H9 (cell line): Measurements from ENCODE around the gene SLAMF7. TPM values are rescaled to one million over a fixed set of nuclear protein-coding genes. Genes with fewer than 3 reads are reported as not detected.

Source experiments
- DNase-seq: peaks from one replicate; pipeline ENCODE4 v3.0.0-alpha.2; 2017
- H2AFZ ChIP-seq: one replicate; pipeline ENCODE4 v1.6.1; 2013; ENCODE audit warnings: mild to moderate bottlenecking, low read length, control low read depth, moderate library complexity
- H2AK5ac ChIP-seq: 2 replicates; pipeline ENCODE4 v1.6.1; 2013; ENCODE audit warnings: low read length, control low read depth, mixed read lengths; ENCODE audit not compliant: insufficient read length
- H2BK120ac ChIP-seq: one replicate; pipeline ENCODE4 v1.6.1; 2013; ENCODE audit warnings: low read depth, mild to moderate bottlenecking, low read length, control low read depth, inconsistent platforms; ENCODE audit not compliant: poor library complexity, severe bottlenecking
- H2BK12ac ChIP-seq: 2 replicates; pipeline ENCODE4 v1.6.1; 2013; ENCODE audit warnings: low read length, control low read depth, mixed read lengths, low read depth; ENCODE audit not compliant: insufficient read length
- H2BK15ac ChIP-seq: 2 replicates; pipeline ENCODE4 v1.6.1; 2013; ENCODE audit warnings: low read depth, low read length, control low read depth
- H2BK20ac ChIP-seq: one replicate; pipeline ENCODE4 v1.6.1; 2013; ENCODE audit warnings: low read depth, mild to moderate bottlenecking, low read length, control low read depth, inconsistent platforms; ENCODE audit not compliant: poor library complexity, severe bottlenecking
- H2BK5ac ChIP-seq: 2 replicates; pipeline ENCODE4 v1.6.1; 2013; ENCODE audit warnings: low read length, control low read depth, mixed read lengths; ENCODE audit not compliant: insufficient read length
- H3K14ac ChIP-seq: 2 replicates; pipeline ENCODE4 v1.6.1; 2013; ENCODE audit warnings: low read length, control low read depth; ENCODE audit not compliant: insufficient read depth
- H3K18ac ChIP-seq: 2 replicates; pipeline ENCODE4 v1.6.1; 2013; ENCODE audit warnings: low read depth, mild to moderate bottlenecking, mixed read lengths, low read length, control low read depth; ENCODE audit not compliant: insufficient read length
- H3K23ac ChIP-seq: 2 replicates; pipeline ENCODE4 v1.6.1; 2013; ENCODE audit warnings: low read length, control low read depth, mixed read lengths, low read depth; ENCODE audit not compliant: insufficient read length
- H3K23me2 ChIP-seq: 2 replicates; pipeline ENCODE4 v1.6.1; 2013; ENCODE audit warnings: low read depth, mild to moderate bottlenecking, mixed read lengths, low read length, control low read depth; ENCODE audit not compliant: insufficient read length, poor library complexity, severe bottlenecking
- H3K27ac ChIP-seq: 2 replicates; pipeline ENCODE4 v1.5.1; 2013; ENCODE audit warnings: low read length, control low read depth, mixed read lengths, low read depth; ENCODE audit not compliant: insufficient read length
- H3K27me3 ChIP-seq: 2 replicates; pipeline ENCODE4 v1.6.1; 2013; ENCODE audit warnings: low read length, control low read depth, inconsistent platforms; ENCODE audit not compliant: insufficient read depth
- H3K4ac ChIP-seq: 2 replicates; pipeline ENCODE4 v1.6.1; 2013; ENCODE audit warnings: low read depth, mild to moderate bottlenecking, control low read depth, inconsistent platforms, low read length, moderate library complexity
- H3K4me1 ChIP-seq: 2 replicates; pipeline ENCODE4 v1.6.1; 2013; ENCODE audit warnings: low read length, control low read depth, inconsistent platforms; ENCODE audit not compliant: insufficient read depth
- H3K4me2 ChIP-seq: 2 replicates; pipeline ENCODE4 v1.6.1; 2013; ENCODE audit warnings: low read length, control low read depth, mixed read lengths; ENCODE audit not compliant: insufficient read length, insufficient read depth
- H3K56ac ChIP-seq: 2 replicates; pipeline ENCODE4 v1.6.1; 2013; ENCODE audit warnings: low read depth, mild to moderate bottlenecking, mixed read lengths, low read length, control low read depth; ENCODE audit not compliant: insufficient read length
- H3K79me1 ChIP-seq: 2 replicates; pipeline ENCODE4 v1.6.1; 2013; ENCODE audit warnings: low read depth, mild to moderate bottlenecking, moderate library complexity, low read length, control low read depth, inconsistent platforms; ENCODE audit not compliant: insufficient read depth, poor library complexity, severe bottlenecking
- H3K79me2 ChIP-seq: 2 replicates; pipeline ENCODE4 v1.6.1; 2013; ENCODE audit warnings: low read length, control low read depth, inconsistent platforms; ENCODE audit not compliant: insufficient read depth
- H3K9ac ChIP-seq: 2 replicates; pipeline ENCODE4 v1.6.1; 2013; ENCODE audit warnings: low read length, control low read depth, mixed read lengths; ENCODE audit not compliant: insufficient read length; ENCODE audit errors: extremely low read depth
- H3K9me3 ChIP-seq: one replicate; pipeline ENCODE4 v1.6.1; 2013; ENCODE audit warnings: low read depth, low read length, inconsistent platforms; ENCODE audit not compliant: control insufficient read depth
- H3T11ph ChIP-seq: one replicate; pipeline ENCODE4 v1.6.1; 2013; ENCODE audit warnings: mild to moderate bottlenecking, low read length, control low read depth, inconsistent platforms
- H4K20me1 ChIP-seq: one replicate; pipeline ENCODE4 v1.6.1; 2013; ENCODE audit not compliant: control insufficient read depth, insufficient read length, insufficient read depth
- H4K5ac ChIP-seq: 2 replicates; pipeline ENCODE4 v1.6.1; 2013; ENCODE audit warnings: low read depth, mild to moderate bottlenecking, mixed read lengths, low read length, control low read depth; ENCODE audit not compliant: insufficient read length
- H4K8ac ChIP-seq: replicated peaks from 2 replicates; pipeline ENCODE4 v1.6.1; 2013; ENCODE audit warnings: low read length, control low read depth, mixed read lengths, low read depth; ENCODE audit not compliant: insufficient read length
- H4K91ac ChIP-seq: 2 replicates; pipeline ENCODE4 v1.6.1; 2013; ENCODE audit warnings: low read depth, mild to moderate bottlenecking, moderate library complexity, mixed read lengths, low read length, control low read depth; ENCODE audit not compliant: insufficient read length
- H3K27ac Mint-ChIP-seq, 3 experiments: 2 replicates in 2 of 3; 3 replicates in 1 of 3; pipeline ENCODE4 v1.8.0; 2020 to 2021; ENCODE audit warnings: mixed read lengths in 3 of 3, mild to moderate bottlenecking in 1 of 3, moderate library complexity in 1 of 3
- H3K27me3 Mint-ChIP-seq: 2 replicates; pipeline ENCODE4 v1.8.0; 2021; ENCODE audit warnings: low read depth, mild to moderate bottlenecking, moderate library complexity, mixed read lengths
- H3K36me3 Mint-ChIP-seq, 3 experiments: 2 replicates in 2 of 3; 3 replicates in 1 of 3; pipeline ENCODE4 v1.8.0; 2020 to 2021; ENCODE audit warnings: low read depth in 3 of 3, mixed read lengths in 3 of 3; ENCODE audit not compliant: insufficient read depth in 1 of 3
- H3K4me1 Mint-ChIP-seq, 2 experiments: 2 replicates each; pipeline ENCODE4 v1.8.0; 2020; ENCODE audit warnings: mixed read lengths in 2 of 2
- H3K4me3 Mint-ChIP-seq, 2 experiments: 2 replicates in 1 of 2; 3 replicates in 1 of 2; pipeline ENCODE4 v1.8.0; 2020 to 2021; ENCODE audit warnings: mild to moderate bottlenecking in 2 of 2, mixed read lengths in 2 of 2, moderate library complexity in 1 of 2
- H3K9me3 Mint-ChIP-seq, 2 experiments: 2 replicates in 1 of 2; 3 replicates in 1 of 2; pipeline ENCODE4 v1.8.0; 2020; ENCODE audit warnings: mild to moderate bottlenecking in 2 of 2, mixed read lengths in 2 of 2, moderate library complexity in 1 of 2
- WGBS: extraction: QIAGEN DNeasy Blood & Tissue Kit; methylation state at CpG from one replicate; pipeline ENCODE4 v1.1.7; 2013; ENCODE audit warnings: missing lambda C conversion rate, low lambda C conversion rate, mixed read lengths; ENCODE audit not compliant: insufficient read length; ENCODE audit errors: extremely low coverage; 5-methylcytosine and 5-hydroxymethylcytosine counted together
- total RNA-seq: library from RNA; stranded (reverse); gene quantifications from 2 replicates; pipeline ENCODE4 v1.2.1, GENCODE V29; 2021
- TF ChIP-seq, protein P1 (sequence below): fragments of 200-600 bp; sonication (generic); conservative IDR thresholded peaks from 3 replicates; pipeline ENCODE4 v1.8.0; 2021; ENCODE audit warnings: antibody characterized with exemption, mild to moderate bottlenecking

SLAMF7 gene
- total RNA-seq, 1 experiment from 2014 or later: not detected

DNA sequence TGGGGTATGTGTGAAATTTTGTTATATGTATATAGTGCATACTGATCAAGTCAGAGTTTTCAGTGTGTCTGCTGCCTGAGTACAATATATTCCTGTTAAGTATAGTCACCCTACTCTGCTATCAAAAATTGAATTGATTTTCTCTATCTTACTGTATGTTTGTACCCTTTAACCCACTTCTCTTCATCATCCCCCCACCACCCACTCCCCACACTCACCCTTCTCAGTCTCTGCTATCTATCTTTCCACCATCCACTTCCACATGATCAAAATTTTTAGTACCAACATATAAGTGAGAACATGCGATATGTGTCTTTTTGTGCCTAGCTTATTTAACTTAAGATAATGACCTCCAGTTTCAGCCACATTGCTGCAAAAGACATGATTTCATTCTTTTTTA, 61.1 kb downstream of the SLAMF7 start:
- H4K8ac ChIP-seq: no peak overlapping the region
- no peak overlapping the region for H4K91ac ChIP-seq
- no peaks in the 10 kb centered on the region for H3K9me3 ChIP-seq
- H4K5ac ChIP-seq: no peak overlapping the region
- H2BK20ac ChIP-seq: no peak overlapping the region
- H2BK15ac ChIP-seq: no peak overlapping the region
- Mint-ChIP-seq H3K4me3 (no peak overlapping the region), H3K36me3 (no peaks in the 10 kb centered on the region), H3K9me3 (no peaks in the 10 kb centered on the region), H3K27me3 (peaks cover 3% of the 10 kb centered on the region; the same call in 1 of the 2 replicates), H3K27ac (no peak overlapping the region), H3K4me1 (no peaks in the 10 kb centered on the region)
- H2BK5ac ChIP-seq: no peak overlapping the region
- no peak overlapping the region for H2AFZ ChIP-seq
- TF ChIP-seq, protein P1, sequence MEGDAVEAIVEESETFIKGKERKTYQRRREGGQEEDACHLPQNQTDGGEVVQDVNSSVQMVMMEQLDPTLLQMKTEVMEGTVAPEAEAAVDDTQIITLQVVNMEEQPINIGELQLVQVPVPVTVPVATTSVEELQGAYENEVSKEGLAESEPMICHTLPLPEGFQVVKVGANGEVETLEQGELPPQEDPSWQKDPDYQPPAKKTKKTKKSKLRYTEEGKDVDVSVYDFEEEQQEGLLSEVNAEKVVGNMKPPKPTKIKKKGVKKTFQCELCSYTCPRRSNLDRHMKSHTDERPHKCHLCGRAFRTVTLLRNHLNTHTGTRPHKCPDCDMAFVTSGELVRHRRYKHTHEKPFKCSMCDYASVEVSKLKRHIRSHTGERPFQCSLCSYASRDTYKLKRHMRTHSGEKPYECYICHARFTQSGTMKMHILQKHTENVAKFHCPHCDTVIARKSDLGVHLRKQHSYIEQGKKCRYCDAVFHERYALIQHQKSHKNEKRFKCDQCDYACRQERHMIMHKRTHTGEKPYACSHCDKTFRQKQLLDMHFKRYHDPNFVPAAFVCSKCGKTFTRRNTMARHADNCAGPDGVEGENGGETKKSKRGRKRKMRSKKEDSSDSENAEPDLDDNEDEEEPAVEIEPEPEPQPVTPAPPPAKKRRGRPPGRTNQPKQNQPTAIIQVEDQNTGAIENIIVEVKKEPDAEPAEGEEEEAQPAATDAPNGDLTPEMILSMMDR: no peak
- no peak overlapping the region for H3K4ac ChIP-seq
- H3T11ph ChIP-seq: no peak overlapping the region
- no CpG with 5 or more reads among the region's 1 CpG for WGBS
- H3K27ac ChIP-seq: no peak overlapping the region
- H4K20me1 ChIP-seq: no peaks in the 10 kb centered on the region
- H3K9ac ChIP-seq: no peak overlapping the region
- no peak overlapping the region for H3K56ac ChIP-seq
- no peak overlapping the region for H3K4me2 ChIP-seq
- no peak overlapping the region for H2BK12ac ChIP-seq
- H3K79me2 ChIP-seq: no peaks in the 10 kb centered on the region
- H3K18ac ChIP-seq: no peak overlapping the region
- H3K23me2 ChIP-seq: no peaks in the 10 kb centered on the region
- no peaks in the 10 kb centered on the region for H3K27me3 ChIP-seq
- DNase-seq: no peak
- H2BK120ac ChIP-seq: no peak overlapping the region
- no peak overlapping the region for H3K23ac ChIP-seq
- H3K4me1 ChIP-seq: no peaks in the 10 kb centered on the region
- H2AK5ac ChIP-seq: no peak overlapping the region
- no peak overlapping the region for H3K14ac ChIP-seq
- no peaks in the 10 kb centered on the region for H3K79me1 ChIP-seq
